CD4-positive, alpha-beta T cell treated with Interleukin-2 at 100 ng/mL for 4 hours (primary cell): ENCODE data around the gene IFNB1.
A peak's percentile ranks its signal among the peaks of the same experiment; 100 is the strongest.

Experiments
- DNase-seq: peaks from one replicate; pipeline ENCODE4 v3.0.0-alpha.2; 2020; ENCODE audit warnings: low spot score

IFNB1 gene

DNA sequence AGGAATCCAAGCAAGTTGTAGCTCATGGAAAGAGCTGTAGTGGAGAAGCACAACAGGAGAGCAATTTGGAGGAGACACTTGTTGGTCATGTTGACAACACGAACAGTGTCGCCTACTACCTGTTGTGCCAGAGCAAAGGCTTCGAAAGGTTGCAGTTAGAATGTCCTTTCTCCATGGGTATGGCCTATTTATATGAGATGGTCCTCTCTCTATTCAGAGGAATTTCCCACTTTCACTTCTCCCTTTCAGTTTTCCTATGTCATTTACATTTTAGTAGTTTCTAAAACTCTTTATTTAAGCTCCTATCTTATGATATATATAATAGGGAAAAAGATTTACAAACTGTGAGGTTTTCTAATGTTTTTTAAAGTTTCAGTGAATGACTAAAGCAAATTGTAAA, at the start of gene IFNB1:
TSS of gene IFNB1 (minus strand) at position 162 of the 400 bp plus-strand sequence. CDS start at position 89, 73 bp downstream.
- no peak for DNase-seq

DNA sequence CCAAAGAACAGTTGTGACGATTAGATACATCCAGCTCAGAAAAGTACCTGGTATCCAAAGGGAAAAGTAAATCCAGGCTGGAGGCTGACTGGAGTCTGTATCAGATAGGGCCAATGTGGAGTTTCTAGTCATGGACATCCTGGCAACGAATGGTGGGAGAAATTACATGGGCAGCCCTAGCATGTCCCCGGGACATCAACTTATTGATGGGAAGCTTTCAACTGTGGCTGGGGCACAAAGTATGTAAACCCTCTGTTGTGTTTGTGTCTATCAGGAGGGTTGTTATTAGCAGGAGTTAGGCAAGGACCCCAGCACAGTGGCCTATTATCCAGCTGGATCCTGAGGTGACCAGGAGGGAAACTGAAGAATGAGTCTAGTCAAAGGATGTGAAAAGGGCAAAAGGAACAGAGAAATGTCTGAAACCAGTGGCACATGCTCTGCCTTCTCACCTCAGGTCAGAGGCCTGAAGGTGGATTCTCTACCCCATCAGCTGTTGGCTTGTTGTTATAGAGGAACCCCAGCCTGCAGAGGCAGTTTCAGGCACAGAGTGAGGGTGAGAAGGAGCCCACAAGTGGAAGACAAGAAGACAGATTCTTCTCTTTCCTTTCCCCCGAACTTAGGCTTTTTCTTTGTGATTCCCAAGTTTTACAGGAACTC, 44.0 kb upstream of the IFNB1 start:
- no peak for DNase-seq

DNA sequence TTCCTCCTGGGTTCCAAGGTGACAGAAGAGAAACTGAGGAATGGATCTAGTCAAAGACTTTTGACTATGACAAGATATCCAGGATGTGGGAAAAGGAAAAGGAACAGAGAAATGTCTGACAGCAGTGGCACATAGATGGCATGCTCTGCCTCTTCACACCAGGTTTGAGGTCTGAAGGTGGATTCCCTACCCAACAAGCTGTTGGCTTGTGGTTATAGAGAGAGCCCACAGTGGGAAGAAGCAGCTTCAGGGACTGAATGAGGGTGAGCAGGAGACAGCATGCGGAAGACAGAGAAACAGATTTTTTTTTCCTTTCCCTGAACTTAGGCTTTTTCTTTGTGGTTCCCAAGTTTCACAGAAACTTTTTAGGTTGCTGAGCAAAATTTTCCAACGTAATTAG, 43.3 kb upstream of the IFNB1 start:
- no peak for DNase-seq

DNA sequence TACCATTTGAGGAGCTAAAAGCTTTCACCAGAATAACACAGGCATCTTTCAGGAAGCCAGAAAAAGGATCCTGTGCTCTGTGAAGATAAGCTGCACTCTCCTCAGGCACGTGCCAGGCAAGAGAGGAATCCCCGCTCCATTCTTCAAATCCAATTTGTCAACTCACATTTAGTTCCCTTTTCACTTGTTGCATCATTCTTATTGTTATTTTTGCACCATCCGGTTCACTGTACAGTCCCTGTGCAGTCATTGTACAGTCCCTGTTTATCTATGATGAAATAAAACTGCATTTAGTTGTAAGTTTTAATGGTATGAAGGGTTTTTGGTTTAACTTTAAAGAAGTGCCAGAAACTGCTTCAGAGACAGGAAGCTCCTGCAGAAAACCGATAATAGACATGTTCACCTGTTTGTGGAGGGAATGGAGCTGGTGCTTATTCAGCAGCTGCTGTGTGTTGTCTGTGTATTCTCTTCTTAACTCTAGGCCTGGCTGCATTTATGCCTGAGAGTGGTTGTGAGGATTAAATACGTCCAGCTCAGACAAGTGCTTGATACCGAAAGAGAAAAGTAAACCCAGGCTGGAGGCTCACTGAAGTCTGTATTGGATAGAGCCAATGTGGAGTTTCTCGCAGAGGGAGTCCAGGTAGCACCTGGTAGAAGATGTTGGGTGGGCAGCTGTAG, 41.5 kb upstream of the IFNB1 start:
- DNase-seq: no peak

GRCh38 chr9:21114311-21114710, 36.6 kb upstream of the IFNB1 start:
- no peak for DNase-seq

DNA sequence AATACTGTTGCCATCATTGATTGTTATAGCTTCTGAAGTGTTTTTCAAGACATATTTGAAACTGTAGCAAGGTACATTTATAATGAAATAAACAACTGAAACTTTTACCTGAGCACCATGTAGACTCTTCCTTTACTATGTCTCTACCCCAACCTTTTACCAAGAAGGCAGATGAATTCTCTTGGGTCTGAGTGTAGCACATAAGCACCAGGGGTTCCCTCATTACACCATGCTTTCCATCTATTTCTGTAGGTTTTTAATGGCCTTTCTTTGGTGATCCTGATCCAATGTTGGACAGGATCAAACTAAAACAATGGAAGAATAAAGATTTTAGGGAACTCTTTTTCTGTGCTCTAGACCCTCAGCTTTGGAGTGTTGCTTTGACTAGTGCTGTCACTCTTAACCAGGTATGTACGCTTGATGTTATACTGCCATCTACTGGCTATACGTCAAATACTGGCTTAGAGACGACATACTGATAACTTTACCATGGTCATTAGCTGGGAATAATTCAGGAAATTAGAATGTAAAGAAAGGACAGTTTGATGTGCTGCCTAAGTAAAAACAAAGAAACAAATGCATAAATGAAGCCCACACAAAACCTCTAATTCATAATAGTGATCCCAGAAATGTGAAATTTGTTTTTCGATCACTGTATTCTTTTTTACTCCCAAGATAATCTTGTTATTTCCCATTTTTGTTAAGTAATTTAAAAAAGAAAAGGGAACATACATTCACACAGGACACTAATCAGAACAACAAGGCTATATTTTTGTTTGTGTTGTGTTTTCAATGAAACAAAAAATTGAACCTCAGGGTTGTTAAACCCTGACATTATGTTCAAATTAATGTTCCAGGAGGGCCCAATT, 33.2 kb upstream of the IFNB1 start:
- DNase-seq: peak; percentile 76

GRCh38 chr9:21104787-21105186, 27.0 kb upstream of the IFNB1 start:
- DNase-seq: no peak

- no peak for DNase-seq
These were observed 24.6 kb upstream of the IFNB1 start for GRCh38 chr9:21102305-21102704.

DNA sequence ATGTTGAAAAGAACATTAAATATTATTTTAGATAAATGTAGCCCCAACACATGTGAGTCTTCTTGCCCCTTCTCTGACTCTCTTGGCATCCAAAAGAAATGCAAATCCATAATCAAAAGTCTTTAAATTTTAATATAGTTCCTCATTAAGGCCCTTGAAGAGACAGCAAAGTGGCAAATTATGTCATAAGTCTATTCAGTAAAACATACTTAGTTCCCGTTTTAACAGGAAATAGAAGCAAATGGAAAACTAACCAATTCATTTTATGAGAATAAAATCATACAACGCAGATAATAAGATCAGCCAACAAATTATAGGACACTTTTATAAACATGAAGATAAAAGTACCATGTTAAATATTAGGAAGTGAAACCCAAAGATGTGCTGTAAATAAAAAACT, 20.1 kb upstream of the IFNB1 start:
- no peak for DNase-seq

GRCh38 chr9:21096901-21097255, 19.1 kb upstream of the IFNB1 start:
- no peak for DNase-seq

DNA sequence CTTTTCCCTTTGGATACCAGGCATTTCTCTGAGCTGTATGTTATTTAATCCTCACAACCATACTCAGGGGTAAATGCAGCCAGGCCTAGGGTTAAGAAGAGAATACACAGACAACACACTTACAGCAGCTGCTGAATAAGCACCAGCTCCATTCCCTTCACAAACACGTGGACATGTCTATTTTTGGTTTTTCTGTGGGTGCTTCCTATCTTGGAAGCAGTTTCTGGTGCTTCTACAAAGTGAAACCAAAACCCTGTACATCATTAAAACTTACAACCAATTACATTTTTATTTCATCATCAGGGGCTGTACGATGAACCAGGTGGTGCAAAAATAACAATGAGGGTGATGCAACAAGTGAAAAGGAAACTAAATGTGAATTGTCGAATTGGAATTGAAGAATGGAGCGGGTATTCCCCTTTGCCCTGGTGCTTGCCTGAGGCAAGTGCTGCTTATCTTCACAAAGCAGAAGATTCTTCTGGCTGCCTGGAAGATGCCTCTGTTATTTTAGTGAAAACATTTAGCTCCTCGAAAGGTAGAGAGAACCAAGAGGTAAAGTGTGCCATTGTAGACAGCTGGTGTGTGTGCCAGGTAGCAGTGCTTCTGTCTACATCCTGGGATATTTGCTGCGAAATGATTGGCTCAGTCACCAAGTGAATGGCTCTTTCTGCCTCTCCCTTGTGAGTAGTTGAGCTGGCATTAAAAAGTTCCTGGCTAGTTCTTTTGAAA, 18.6 kb upstream of the IFNB1 start:
- peak; percentile 61 for DNase-seq

DNA sequence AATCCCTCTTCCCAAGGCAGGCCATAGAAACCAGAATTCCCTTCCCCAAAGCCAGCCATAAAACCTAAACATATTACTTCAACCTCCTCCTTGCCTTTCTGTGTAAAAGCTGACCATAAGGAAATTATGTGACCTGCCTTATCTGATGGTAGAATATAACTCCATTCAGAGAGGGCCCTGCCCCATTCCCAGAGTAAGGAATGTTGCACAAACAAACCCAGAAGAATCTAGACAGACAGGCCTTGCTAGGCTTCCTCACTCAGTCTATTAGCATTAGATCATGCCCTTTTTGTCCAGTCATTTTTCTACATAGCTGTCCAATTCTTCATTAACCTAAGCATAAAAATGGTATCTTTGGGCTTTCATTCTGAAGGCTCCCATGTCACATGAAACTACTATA, 17.8 kb upstream of the IFNB1 start:
- no peak for DNase-seq

DNA sequence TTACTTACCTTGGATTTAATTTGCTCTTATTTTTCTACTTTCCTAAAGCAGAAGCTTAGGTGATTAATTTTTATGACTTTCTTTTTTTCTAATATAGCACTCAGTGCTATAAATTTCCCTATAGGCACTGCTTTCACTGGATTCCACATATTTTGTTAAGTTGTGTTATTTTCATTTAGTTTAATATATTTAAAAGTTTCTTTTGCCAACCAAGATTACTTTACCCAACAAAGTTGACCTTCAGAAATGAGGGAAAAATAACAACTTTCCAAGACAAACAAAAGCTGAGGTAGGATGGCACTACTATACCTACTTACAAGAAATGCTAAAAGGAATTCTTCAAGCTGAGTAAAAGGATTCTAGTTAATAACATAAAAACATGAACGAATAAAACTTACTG, 8.8 kb upstream of the IFNB1 start:
- DNase-seq: no peak

DNA sequence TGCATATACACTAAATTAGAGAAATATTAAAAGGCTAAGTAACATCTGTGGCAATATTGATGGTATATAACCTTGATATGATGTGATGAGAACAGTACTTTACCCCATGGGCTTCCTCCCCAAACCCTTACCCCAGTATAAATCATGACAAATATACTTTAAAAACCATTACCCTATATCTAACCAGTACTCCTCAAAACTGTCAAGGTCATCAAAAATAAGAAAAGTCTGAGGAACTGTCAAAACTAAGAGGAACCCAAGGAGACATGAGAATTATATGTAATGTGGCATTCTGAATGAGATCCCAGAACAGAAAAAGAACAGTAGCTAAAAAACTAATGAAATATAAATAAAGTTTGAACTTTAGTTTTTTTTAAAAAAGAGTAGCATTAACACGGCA, 7.3 kb upstream of the IFNB1 start:
- DNase-seq: no peak

DNA sequence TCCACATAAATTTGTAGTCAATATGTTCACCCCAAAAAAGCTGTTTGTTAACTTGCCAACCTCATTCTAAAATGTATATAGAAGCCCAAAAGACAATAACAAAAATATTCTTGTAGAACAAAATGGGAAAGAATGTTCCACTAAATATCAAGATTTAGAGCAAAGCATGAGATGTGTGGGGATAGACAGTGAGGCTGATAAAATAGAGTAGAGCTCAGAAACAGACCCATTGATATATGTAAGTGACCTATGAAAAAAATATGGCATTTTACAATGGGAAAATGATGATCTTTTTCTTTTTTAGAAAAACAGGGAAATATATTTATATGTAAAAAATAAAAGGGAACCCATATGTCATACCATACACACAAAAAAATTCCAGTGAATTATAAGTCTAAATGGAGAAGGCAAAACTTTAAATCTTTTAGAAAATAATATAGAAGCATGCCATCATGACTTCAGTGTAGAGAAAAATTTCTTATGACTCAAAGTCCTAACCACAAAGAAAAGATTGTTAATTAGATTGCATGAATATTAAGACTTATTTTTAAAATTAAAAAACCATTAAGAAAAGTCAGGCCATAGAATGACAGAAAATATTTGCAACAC, 6.6 kb upstream of the IFNB1 start:
- no peak for DNase-seq

DNA sequence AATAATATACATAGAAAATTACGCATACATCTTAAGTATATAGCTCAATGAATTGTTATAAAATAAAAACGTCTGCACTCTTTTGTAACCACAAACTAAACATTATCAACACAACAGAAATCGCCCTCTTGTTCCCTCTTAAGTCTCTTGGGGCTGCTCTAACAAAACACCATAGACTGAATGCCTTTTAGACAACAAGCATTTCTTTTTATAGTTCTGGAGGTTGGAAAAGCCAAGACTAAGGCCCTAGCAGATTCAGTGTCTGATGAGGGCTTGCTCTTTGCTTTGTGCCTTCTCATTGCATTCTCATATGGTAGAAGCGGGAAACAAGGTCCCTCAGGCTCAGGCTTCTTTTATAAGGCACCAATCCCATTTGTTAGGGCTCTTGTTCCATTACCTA, 4.9 kb upstream of the IFNB1 start:
- DNase-seq: no peak

- no peak for DNase-seq
These were observed 4.3 kb upstream of the IFNB1 start for GRCh38 chr9:21081999-21082398.

DNA sequence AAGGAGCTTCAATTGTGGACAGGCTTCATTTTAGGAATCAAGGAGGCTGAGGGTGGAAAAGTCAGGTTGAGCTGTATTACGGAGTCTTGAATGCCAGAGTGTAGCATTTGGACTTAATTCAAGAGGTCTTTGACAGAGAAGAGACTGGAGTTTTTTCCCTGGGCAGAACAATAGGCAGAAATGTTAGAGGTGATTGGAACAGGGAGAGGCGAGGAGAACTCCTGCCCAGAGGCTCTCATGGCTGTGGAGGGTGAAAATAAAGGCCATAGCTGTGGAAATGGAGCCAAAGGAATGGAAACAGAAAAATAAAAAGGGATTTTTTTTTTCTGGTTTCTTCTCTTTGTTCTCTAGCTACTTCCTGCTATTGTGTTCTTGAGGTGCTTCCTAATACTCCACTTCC, 3.7 kb upstream of the IFNB1 start:
- DNase-seq: no peak

- no peak for DNase-seq
These were observed 3.1 kb upstream of the IFNB1 start for GRCh38 chr9:21080793-21081192.

DNA sequence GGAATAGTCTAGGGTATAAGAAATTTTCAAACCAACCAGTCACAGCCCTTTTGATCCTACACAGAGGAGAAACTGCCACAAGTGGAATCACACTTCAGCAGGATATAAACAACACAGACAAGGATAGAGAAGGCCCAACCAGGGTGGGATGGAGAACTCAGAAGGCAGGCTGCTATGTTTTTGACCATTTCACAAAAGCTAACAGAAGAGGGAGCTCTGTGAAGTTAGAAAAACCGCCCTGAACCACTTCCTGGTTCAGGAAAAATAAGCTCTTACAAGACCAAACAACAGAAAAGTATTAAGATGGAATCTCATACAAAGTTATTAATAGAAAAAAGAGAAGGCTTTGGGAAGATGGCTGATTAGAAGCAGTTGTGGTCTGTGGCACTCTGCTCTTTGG, 960 bp upstream of the IFNB1 start:
- peak; percentile 31 for DNase-seq

DNA sequence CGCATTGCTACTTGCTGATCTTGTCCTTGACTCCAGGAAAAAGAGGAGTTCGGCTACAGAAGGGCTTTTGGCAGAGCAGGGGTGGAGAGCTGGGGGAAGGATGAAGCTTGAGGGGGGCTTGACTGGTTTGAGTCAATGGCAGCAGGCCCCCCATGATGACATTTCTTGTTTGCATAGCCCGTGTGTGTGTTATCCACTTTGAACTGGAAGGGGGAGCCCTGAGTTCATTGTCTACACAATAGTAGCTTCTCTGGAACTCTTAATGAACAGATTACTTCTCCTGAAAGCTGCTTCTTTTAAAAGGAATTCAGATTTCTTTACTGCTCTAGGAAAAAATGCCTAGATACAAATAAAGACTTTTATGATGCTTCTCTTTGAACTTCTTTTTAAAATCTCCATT, 2.3 kb downstream of the IFNB1 start:
- no peak for DNase-seq

DNA sequence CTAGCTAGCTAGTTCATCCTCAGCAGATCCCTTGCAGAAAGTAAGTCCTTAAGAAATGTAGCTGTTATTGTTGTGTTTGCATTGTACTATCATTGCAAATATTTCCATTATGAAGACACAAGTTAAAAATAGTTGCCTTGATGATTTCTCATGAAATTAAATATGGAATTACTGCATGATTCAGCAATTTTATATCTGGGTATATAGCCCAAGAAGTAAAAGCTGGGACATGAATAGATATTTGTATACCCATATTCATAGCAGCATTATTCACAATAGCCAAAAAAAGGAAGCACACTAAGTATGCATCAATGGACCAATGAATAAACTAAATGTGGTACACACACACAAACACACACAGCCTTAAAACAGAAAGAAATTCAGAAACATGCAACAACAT, 6.8 kb downstream of the IFNB1 start:
- no peak for DNase-seq
